ENCODE data around the gene SYS1. TPM values are rescaled to one million over a fixed set of nuclear protein-coding genes. Genes with fewer than 3 reads are reported as not detected.

Gene SYS1
- total and polyA plus RNA-seq, 2 of the 8 experiments (the other 6 are each of a cell fraction or from before 2014, with no cell fraction given) = 19.6 to 50.8 TPM

DNA sequence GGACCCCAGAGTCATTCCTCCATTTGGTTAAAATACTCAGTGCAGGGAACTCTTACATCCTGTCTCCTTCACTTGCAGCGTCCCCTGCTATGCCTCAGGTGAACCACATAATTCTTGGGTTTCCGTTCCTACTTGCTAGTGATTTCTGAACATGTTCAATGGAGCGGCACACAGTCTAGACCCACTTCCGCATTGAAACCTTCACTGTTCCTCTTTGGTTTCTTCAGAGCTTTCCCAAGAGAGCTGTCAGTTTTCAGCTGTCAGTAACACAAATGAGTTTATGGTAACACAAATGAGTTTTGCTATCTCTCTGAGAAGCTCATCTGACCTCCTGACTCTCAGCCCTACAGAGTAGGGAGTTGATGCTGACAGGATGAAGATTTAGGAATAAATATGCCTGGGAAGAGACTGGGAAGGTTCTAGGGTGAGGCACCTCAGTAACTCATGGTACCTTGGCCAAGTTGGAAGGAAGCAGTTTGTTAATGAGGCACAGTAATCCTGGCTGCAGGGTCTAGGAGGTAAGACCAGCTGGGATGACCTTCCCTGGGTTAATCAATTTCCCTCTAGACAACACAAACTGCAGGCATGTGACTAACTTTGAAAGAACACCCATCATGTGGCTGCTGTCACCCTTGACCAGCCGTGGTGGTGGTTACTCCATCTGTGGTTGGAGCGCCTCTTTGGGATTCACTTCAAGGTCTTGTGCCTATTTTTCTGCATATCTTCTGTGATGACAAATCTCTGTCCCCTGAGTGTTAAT lies 5.4 kb downstream of the SYS1 start (continued):
- TF ChIP-seq, protein P1, sequence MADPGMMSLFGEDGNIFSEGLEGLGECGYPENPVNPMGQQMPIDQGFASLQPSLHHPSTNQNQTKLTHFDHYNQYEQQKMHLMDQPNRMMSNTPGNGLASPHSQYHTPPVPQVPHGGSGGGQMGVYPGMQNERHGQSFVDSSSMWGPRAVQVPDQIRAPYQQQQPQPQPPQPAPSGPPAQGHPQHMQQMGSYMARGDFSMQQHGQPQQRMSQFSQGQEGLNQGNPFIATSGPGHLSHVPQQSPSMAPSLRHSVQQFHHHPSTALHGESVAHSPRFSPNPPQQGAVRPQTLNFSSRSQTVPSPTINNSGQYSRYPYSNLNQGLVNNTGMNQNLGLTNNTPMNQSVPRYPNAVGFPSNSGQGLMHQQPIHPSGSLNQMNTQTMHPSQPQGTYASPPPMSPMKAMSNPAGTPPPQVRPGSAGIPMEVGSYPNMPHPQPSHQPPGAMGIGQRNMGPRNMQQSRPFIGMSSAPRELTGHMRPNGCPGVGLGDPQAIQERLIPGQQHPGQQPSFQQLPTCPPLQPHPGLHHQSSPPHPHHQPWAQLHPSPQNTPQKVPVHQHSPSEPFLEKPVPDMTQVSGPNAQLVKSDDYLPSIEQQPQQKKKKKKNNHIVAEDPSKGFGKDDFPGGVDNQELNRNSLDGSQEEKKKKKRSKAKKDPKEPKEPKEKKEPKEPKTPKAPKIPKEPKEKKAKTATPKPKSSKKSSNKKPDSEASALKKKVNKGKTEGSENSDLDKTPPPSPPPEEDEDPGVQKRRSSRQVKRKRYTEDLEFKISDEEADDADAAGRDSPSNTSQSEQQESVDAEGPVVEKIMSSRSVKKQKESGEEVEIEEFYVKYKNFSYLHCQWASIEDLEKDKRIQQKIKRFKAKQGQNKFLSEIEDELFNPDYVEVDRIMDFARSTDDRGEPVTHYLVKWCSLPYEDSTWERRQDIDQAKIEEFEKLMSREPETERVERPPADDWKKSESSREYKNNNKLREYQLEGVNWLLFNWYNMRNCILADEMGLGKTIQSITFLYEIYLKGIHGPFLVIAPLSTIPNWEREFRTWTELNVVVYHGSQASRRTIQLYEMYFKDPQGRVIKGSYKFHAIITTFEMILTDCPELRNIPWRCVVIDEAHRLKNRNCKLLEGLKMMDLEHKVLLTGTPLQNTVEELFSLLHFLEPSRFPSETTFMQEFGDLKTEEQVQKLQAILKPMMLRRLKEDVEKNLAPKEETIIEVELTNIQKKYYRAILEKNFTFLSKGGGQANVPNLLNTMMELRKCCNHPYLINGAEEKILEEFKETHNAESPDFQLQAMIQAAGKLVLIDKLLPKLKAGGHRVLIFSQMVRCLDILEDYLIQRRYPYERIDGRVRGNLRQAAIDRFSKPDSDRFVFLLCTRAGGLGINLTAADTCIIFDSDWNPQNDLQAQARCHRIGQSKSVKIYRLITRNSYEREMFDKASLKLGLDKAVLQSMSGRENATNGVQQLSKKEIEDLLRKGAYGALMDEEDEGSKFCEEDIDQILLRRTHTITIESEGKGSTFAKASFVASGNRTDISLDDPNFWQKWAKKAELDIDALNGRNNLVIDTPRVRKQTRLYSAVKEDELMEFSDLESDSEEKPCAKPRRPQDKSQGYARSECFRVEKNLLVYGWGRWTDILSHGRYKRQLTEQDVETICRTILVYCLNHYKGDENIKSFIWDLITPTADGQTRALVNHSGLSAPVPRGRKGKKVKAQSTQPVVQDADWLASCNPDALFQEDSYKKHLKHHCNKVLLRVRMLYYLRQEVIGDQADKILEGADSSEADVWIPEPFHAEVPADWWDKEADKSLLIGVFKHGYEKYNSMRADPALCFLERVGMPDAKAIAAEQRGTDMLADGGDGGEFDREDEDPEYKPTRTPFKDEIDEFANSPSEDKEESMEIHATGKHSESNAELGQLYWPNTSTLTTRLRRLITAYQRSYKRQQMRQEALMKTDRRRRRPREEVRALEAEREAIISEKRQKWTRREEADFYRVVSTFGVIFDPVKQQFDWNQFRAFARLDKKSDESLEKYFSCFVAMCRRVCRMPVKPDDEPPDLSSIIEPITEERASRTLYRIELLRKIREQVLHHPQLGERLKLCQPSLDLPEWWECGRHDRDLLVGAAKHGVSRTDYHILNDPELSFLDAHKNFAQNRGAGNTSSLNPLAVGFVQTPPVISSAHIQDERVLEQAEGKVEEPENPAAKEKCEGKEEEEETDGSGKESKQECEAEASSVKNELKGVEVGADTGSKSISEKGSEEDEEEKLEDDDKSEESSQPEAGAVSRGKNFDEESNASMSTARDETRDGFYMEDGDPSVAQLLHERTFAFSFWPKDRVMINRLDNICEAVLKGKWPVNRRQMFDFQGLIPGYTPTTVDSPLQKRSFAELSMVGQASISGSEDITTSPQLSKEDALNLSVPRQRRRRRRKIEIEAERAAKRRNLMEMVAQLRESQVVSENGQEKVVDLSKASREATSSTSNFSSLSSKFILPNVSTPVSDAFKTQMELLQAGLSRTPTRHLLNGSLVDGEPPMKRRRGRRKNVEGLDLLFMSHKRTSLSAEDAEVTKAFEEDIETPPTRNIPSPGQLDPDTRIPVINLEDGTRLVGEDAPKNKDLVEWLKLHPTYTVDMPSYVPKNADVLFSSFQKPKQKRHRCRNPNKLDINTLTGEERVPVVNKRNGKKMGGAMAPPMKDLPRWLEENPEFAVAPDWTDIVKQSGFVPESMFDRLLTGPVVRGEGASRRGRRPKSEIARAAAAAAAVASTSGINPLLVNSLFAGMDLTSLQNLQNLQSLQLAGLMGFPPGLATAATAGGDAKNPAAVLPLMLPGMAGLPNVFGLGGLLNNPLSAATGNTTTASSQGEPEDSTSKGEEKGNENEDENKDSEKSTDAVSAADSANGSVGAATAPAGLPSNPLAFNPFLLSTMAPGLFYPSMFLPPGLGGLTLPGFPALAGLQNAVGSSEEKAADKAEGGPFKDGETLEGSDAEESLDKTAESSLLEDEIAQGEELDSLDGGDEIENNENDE (IDR thresholded peaks at IDR 0.05; ENCODE audit: insufficient replicate concordance, low read length) = no peak
- TF ChIP-seq SAP30 (IDR thresholded peaks at IDR 0.05; ENCODE audit: insufficient read depth, insufficient replicate concordance, low read length) (no peak), TAF1 (IDR thresholded peaks at IDR 0.05; ENCODE audit: low read depth, low read length) (no peak), GTF2F1 (IDR thresholded peaks at IDR 0.05; ENCODE audit: borderline replicate concordance, low read depth, low read length) (no peak)
- TF ChIP-seq, protein P2, sequence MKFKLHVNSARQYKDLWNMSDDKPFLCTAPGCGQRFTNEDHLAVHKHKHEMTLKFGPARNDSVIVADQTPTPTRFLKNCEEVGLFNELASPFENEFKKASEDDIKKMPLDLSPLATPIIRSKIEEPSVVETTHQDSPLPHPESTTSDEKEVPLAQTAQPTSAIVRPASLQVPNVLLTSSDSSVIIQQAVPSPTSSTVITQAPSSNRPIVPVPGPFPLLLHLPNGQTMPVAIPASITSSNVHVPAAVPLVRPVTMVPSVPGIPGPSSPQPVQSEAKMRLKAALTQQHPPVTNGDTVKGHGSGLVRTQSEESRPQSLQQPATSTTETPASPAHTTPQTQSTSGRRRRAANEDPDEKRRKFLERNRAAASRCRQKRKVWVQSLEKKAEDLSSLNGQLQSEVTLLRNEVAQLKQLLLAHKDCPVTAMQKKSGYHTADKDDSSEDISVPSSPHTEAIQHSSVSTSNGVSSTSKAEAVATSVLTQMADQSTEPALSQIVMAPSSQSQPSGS (IDR thresholded peaks at IDR 0.05; ENCODE audit: low read length) = no peak

Data from H1 (cell line).